Left ventricle myocardium inferior (tissue), 1 donor: ENCODE results near the gene FMN1. TPM values are rescaled to one million over a fixed set of nuclear protein-coding genes. Genes with fewer than 3 reads are reported as not detected.

Experiments used
- DNase-seq: peaks from one replicate; pipeline ENCODE4 v3.0.0-alpha.2; 2020
- H3K27ac ChIP-seq: fragments of 200-600 bp; replicated peaks from 2 replicates; pipeline ENCODE4 v1.8.0; 2021
- H3K27me3 ChIP-seq: fragments of 200-600 bp; 2 replicates; pipeline ENCODE4 v1.8.0; 2021; ENCODE audit warnings: low read depth
- H3K36me3 ChIP-seq: fragments of 200-600 bp; 2 replicates; pipeline ENCODE4 v1.8.0; 2021
- H3K4me1 ChIP-seq: fragments of 200-600 bp; 2 replicates; pipeline ENCODE4 v1.8.0; 2021
- H3K4me3 ChIP-seq: fragments of 200-600 bp; 2 replicates; pipeline ENCODE4 v1.8.0; 2021; ENCODE audit warnings: mild to moderate bottlenecking, moderate library complexity
- H3K9me3 ChIP-seq: fragments of 200-600 bp; replicated peaks from 2 replicates; pipeline ENCODE4 v1.8.0; 2021
- intact Hi-C: fragments of 100-400 bp; cut with micrococcal nuclease; formaldehyde crosslinking; loops from one replicate; pipeline ENCODE4 v1.11.0; 2022
- total RNA-seq: library from RNA; stranded (reverse); fragmentation: NEBNext Ultra II Directional; extraction: Animal tissue kit (Norgen Biotek cat#: 25700); gene quantifications from one replicate; pipeline ENCODE4 v1.2.1, GENCODE V29; 2021
- TF ChIP-seq, protein P1 (sequence below): fragments of 200-600 bp; IDR thresholded peaks from 2 replicates; pipeline ENCODE4 v1.8.0; 2021; ENCODE audit warnings: antibody characterized with exemption, mild to moderate bottlenecking, borderline replicate concordance
- donor health status: DM: no; HTN: yes; CAD: no; lungs with severe emphysema.

Gene FMN1
- total RNA-seq, 1 donor from 2014 or later = 4.5 TPM

DNA sequence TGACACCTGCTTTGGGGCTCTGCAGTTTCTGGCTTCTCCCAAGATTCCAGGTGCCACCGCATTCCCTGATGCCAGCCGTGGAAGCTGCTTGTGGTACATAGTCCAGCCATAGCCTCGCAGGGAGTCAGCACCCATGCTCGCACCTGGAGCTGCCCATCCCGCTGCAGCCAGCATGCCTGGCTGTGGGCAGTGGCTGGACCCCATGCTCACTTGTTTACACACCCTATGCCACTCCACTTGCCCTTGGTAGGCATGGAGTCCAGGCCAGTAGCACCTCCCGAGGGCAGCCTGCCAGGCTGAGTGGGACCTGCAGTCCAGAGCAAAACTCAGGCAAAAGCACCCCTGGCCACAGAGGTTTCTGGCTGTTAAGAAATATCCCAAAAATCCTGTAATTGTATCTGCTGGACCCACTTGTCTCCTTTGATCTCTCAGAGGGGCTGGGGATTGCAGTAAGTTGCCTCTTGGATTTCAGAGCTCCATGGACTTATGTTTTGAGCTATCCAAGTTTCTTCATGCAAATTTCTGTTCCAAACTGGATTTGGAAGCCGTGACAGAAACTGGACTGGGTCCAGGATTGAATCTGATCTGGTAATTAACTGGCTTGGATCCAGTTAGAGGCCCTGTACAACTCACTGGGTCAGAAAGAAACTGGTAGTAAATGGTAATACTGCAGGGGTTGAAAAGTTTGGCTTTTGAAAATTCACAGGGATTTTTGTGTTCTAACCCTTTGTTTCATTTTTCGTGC is 149.3 kb downstream of the FMN1 start:
- no peak for DNase-seq
- Histone ChIP-seq H3K27me3 (no peaks in the 10 kb centered on the region), H3K4me3 (no peak overlapping the region), H3K36me3 (no peaks in the 10 kb centered on the region), H3K27ac (no peak overlapping the region), H3K4me1 (no peaks in the 10 kb centered on the region), H3K9me3 (peaks cover 15% of the 10 kb centered on the region)
- intact Hi-C loops = no loop called here
- TF ChIP-seq, protein P1, sequence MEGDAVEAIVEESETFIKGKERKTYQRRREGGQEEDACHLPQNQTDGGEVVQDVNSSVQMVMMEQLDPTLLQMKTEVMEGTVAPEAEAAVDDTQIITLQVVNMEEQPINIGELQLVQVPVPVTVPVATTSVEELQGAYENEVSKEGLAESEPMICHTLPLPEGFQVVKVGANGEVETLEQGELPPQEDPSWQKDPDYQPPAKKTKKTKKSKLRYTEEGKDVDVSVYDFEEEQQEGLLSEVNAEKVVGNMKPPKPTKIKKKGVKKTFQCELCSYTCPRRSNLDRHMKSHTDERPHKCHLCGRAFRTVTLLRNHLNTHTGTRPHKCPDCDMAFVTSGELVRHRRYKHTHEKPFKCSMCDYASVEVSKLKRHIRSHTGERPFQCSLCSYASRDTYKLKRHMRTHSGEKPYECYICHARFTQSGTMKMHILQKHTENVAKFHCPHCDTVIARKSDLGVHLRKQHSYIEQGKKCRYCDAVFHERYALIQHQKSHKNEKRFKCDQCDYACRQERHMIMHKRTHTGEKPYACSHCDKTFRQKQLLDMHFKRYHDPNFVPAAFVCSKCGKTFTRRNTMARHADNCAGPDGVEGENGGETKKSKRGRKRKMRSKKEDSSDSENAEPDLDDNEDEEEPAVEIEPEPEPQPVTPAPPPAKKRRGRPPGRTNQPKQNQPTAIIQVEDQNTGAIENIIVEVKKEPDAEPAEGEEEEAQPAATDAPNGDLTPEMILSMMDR = no peak

DNA sequence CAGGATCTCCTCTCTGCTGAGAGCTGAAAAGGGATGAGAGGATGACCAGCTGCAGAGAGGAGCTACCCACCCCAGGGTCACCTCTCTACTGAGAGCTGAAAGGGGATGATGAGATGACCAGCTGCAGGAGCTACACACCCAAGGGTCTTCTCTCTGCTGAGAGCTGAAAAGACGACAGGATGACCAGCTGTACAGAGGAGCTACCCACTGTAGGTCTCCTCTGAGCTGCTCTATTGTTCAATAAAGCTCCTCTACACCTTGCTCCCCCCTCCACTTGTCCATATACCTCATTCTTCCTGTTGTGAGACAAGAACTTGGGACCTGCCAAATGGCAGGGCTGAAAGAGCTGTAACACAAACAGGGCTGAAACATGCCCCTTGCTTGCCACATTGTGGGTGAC is 149.9 kb downstream of the FMN1 start:
- no peak overlapping the region for H3K4me3 ChIP-seq
- no peaks in the 10 kb centered on the region for H3K4me1 ChIP-seq
- intact Hi-C loops = no loop called here
- H3K27ac ChIP-seq = no peak overlapping the region
- H3K36me3 ChIP-seq = no peaks in the 10 kb centered on the region
- no peak for DNase-seq
- H3K27me3 ChIP-seq = no peaks in the 10 kb centered on the region
- TF ChIP-seq, protein P1 = no peak
- H3K9me3 ChIP-seq = peaks cover 15% of the 10 kb centered on the region

DNA sequence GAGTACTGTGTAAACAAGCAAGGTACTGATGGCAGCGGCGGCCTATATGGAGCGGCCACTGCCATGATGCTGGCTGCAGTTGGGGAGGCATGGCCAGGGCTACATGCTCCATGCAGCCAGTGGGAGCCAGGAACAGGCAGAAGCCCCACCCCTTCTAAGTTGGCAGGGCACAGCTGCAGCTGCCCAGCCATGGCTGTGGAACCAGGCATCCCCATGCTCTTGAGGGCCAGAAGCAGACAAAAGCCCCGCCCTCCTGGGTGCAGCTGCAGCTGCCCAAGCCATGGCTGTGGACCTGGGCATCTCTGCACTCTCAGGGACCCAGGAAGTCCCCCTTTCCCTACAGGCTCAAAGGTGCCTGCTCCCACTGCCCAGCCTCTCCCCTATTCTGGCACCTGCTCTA is 150.9 kb downstream of the FMN1 start:
- no peaks in the 10 kb centered on the region for H3K36me3 ChIP-seq
- TF ChIP-seq, protein P1 = no peak

DNA sequence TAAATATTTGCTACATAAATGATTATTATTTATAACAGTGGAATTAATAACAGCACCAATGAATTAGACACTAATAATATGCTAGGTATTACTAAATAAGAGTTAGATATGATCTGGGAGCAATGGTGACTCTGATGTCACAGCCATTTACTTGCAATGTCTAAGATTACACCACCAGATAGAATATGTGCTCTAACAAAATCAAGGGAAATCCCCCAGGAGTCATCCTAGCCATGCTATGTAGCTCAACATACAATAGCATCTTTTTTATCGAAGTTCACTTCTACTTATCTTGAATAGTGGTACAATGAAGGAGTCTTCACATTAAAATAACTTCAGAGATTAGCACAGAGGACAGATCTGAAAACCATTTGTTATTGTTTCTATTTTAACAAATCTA is 154.0 kb downstream of the FMN1 start:
- Histone ChIP-seq H3K27me3 (no peaks in the 10 kb centered on the region), H3K4me1 (no peaks in the 10 kb centered on the region), H3K27ac (no peak overlapping the region), H3K4me3 (no peak overlapping the region), H3K36me3 (no peaks in the 10 kb centered on the region), H3K9me3 (peaks cover 12% of the 10 kb centered on the region)
- no peak for DNase-seq
- intact Hi-C loops = no loop called here
- TF ChIP-seq, protein P1 = no peak

More for the DNA sequence above, 150.9 kb downstream of the FMN1 start:
- Histone ChIP-seq H3K27me3 (no peaks in the 10 kb centered on the region), H3K9me3 (peaks cover 15% of the 10 kb centered on the region), H3K4me3 (no peak overlapping the region), H3K27ac (no peak overlapping the region), H3K4me1 (no peaks in the 10 kb centered on the region)
- DNase-seq = no peak
- intact Hi-C loops = no loop called here

DNA sequence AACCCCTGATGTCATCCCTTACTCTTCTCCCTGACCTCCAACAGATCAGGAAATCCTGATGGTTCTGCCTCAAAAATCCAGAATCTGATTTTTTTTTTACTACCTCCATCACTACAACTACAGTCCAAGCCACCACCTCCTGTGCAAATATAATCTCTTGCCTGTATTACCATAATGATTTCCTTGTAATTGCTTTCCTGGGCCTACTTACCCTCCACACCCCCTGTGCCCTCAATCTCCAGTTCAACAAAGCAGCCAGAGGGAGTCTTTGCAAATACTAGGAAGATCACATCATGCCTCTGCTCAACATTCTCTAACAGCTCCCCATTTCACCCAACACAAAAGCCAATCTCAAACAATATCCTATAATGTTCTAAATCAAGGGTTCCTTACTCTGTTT is 159.9 kb downstream of the FMN1 start:
- intact Hi-C loops = no loop called here
- Histone ChIP-seq H3K9me3 (no peaks in the 10 kb centered on the region), H3K4me3 (no peak overlapping the region), H3K27ac (no peak overlapping the region), H3K4me1 (peaks cover under 1% of the 10 kb centered on the region), H3K27me3 (no peaks in the 10 kb centered on the region), H3K36me3 (no peaks in the 10 kb centered on the region)
- no peak for DNase-seq
- TF ChIP-seq, protein P1 = no peak
